ENCODE measurements around the gene KAT2A. TPM values are rescaled to one million over a fixed set of nuclear protein-coding genes. Genes with fewer than 3 reads are reported as not detected.

The KAT2A gene
- polyA plus RNA-seq, 4 donors: 45.7 to 78.4 (median 61.9) TPM

DNA sequence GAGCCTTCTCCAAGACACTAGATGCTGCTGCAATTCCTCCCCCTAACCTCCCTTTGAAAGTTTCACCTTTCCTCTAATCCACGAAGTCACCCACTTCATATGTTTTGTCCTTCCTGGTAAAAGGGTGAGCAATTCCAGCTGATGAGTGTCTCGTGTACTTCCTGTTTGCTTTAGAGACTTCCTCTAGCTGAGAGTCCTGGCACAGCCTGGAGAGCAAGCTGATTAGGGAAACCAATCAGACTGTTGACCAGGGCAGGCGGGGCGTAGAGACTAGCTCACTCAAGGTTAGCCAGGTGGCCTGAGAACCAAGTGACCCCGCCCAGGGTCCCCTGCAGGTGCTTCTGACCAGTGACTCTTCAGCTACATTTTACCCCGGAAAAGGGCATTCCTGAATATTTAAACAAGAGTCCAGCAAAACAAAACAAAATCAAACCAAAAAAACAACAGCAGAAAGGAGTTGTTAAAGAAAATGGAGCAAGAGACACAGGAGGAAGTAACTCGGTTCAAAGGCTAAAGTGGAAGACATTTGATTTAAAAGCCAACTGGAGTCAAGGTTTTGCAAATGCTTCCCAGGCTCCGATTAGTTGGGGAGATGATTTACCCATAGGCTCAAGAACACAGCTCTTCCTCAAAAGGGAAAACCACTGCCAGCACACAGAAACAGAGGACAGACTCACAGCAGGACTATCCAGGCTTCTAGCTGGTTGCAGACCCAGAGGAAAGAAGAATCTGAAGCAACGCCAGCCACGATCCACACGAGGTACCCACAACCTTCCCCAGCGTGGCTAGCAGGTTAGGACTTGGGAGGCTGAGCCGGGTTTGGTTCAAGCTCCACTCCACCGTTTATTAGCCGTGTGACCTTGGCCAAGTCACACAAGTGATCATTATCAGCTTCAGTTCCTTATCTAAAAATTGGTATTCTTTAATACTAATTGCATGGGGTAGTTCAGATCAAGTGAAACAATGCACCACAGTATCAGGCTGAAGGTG is 14.8 kb upstream of the KAT2A start:
- DNase-seq (ENCODE audit: low read depth in 4 of 4, low spot score in 2 of 4): no peak

DNA sequence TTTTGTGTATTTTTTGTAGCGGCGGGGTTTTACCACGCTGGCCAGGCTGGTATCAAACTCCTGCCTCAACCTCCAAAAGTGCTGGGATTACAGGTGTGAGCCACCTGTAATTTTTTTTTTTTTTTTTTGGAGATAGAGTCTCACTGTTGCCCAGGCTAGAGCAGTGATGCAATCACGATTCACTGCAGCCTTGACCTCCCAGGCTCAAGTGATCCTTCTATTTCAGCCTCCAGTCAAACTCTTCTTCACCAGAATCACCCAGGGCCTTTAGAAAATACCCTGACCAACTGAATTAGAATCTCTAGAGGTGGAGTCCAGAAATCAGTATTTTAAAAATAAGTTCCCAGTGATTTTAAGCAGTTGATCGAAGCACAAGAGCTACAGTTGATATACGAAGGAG is 14.0 kb upstream of the KAT2A start:
- no peak for DNase-seq (ENCODE audit: low read depth in 4 of 4, low spot score in 2 of 4)

GRCh38 chr17:42133461-42134041 is 12.4 kb upstream of the KAT2A start:
- no peak for DNase-seq (ENCODE audit: low read depth in 4 of 4, low spot score in 2 of 4)

- DNase-seq (ENCODE audit: low read depth in 4 of 4, low spot score in 2 of 4): no peak
These were observed 11.8 kb upstream of the KAT2A start for GRCh38 chr17:42132941-42133340.

GRCh38 chr17:42131981-42132432 is 10.8 kb upstream of the KAT2A start:
- DNase-seq (ENCODE audit: low read depth in 4 of 4, low spot score in 2 of 4): no peak

DNA sequence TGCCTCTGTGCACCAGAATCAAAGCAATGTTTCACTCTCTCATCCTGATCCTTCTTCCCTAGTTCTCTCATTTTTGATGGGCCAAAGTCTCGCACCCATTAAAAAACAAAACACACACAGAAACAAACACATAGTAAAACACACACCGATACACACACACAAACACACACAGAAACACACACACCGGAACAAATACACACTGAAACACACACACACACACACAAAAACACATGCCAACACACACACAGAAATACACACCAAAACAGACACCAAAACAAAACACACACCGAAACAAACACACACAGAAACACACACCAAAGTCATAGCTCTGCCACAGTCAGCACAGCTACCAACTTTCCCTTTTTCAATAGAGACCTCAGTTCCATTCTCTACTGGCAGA is 10.1 kb upstream of the KAT2A start:
- no peak for DNase-seq (ENCODE audit: low read depth in 4 of 4, low spot score in 2 of 4)

- no peak for DNase-seq (ENCODE audit: low read depth in 4 of 4, low spot score in 2 of 4)
These were observed 9.3 kb upstream of the KAT2A start for GRCh38 chr17:42130310-42130936.

GRCh38 chr17:42129109-42129837 is 8.1 kb upstream of the KAT2A start:
- no peak for DNase-seq (ENCODE audit: low read depth in 4 of 4, low spot score in 2 of 4)

DNA sequence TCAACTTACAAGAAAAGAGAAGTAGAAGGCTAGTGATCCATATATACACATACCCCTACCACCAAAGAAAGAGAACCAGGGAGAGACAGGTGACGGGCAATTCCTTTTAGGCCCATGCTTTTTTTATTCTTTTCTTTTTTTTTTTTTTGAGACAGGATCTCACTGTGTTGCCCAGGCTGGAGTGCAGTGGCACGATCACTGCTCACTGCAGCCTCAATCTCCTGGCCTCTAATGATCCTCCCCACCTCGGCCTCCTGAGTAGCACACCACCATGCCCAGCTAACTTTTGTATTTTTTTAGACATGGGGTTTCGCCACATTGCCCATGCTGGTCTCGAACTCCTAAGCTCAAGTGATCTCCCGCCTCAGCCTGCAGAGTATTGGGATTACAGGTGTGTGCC is 6.2 kb upstream of the KAT2A start:
- DNase-seq (ENCODE audit: low read depth in 4 of 4, low spot score in 2 of 4): no peak

- DNase-seq (ENCODE audit: low read depth in 4 of 4, low spot score in 2 of 4): no peak
These were observed 5.7 kb upstream of the KAT2A start for GRCh38 chr17:42126836-42127235.

DNA sequence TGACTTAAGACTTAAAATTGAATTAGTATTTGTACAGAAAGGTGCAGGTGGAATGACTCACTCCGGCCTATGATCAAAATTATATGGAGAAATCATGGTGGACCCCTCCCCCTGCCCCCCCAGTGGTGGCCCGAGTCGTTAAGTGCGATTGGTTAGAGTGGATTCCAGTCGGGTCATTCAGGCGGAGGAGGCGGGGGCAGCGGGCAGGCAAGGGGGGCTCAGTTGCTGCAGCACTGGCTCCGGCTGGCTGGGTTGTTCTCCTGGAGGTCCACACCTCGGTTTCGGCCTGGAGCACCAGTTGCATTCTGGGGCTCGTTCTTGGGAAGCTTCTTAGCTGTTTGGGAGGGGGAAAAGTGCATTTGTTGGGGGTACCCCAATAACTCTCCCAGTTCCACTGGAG is 4.4 kb upstream of the KAT2A start:
- DNase-seq (ENCODE audit: low read depth in 4 of 4, low spot score in 2 of 4): no peak

DNA sequence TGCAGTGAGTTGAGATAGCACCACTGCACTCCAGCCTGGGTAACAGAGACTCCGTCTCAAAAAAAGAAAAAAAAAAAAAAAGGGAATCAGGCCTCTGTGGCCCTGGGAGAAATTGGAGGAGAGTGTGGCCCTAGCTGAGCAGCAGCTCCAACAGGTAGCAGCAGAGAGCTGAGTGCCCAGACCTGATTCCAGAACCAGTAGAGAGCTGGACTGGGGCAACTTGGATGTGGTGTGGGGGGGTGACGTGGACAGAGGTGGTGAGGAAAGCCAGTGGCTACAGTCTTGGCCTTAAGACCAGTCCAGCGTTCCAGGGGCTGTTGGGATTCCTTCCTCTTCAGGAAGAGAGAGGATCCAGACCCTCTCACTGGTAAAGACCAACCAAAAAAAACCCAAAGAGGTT is 3.1 kb upstream of the KAT2A start:
- no peak for DNase-seq (ENCODE audit: low read depth in 4 of 4, low spot score in 2 of 4)

DNA sequence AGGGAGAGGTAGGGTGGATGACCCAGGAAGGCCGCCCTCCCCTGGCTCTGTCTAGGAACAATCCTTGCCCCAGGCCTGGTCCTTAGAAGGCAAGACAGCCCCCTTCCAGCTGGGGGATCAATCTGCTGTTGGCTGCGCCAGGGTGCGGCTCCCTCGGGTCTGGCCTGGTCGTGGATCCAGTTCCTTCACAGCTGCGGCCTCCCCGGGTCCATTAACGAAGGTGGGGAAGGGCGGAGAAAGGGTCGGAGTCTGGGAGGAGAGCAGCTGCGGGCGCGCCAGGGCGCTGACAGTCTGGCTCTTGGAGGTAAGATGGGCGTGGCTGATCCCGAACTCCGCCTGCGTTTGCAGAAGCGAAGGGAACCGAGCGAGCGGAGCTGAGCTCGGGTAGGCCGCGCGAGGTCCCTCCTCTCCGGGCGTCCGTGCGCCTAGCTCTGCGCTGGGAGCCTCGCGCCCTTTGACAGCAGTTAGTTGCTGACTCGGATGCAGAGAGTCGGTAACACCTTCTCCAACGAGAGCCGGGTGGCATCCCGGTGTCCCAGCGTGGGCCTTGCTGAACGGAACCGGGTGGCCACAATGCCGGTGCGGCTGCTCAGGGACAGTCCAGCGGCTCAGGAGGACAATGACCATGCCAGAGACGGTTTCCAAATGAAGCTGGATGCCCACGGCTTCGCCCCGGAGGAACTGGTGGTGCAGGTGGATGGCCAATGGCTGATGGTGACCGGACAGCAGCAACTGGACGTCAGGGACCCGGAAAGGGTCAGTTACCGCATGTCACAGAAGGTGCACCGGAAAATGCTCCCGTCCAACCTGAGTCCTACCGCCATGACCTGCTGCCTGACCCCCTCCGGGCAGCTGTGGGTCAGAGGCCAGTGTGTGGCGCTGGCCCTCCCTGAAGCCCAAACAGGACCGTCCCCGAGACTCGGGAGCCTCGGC is 1.5 kb upstream of the KAT2A start, which contains the start of gene HSPB9:
HSPB9 (plus strand) TSS at position 434 of the 933 bp plus-strand sequence; CDS start at position 481, 47 bp downstream.
- no peak for DNase-seq (ENCODE audit: low read depth in 4 of 4, low spot score in 2 of 4)

GRCh38 chr17:42120161-42120769 is 902 bp downstream of the KAT2A start:
- no peak for DNase-seq (ENCODE audit: low read depth in 4 of 4, low spot score in 2 of 4)

DNA sequence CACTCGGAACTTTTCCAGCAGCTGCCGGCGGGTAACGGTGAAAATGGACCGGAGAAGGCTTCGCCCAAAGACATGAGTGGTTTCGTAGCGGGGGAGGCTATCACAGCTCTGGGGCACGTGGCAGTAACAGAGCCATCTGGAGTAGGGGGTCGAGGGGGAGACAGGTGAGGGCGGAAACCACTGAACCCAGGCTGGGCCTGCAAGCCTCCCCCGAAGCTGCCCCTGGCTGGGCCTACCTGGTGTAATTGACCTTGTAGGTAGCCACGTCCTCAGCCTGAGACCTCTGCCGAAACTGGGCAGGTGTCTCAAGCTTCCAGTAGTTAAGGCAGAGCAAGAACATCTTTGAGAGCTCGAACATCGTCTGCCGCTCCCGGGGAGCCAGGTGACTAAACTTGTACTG is 1.9 kb downstream of the KAT2A start:
- DNase-seq (ENCODE audit: low read depth in 4 of 4, low spot score in 2 of 4): no peak

DNA sequence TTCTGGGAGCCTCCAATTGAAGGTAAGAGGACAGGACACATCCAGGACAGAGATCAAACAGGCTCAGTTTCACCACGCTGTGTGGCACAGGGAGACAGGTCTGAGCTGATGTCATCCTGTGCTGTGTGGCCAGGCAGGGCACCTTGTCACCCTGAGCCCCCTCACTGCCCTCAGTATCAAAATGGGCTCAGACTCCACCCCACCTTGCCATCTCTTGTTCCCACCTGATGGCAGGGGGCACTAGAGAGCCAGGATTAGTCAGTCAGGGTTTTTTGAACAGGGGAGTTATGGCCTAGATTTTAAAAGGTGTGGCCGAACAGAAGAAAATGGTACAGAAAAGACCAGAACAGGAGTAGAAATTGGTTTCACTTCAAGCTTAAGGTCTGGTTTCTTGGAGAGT is 2.6 kb downstream of the KAT2A start:
- no peak for DNase-seq (ENCODE audit: low read depth in 4 of 4, low spot score in 2 of 4)

DNA sequence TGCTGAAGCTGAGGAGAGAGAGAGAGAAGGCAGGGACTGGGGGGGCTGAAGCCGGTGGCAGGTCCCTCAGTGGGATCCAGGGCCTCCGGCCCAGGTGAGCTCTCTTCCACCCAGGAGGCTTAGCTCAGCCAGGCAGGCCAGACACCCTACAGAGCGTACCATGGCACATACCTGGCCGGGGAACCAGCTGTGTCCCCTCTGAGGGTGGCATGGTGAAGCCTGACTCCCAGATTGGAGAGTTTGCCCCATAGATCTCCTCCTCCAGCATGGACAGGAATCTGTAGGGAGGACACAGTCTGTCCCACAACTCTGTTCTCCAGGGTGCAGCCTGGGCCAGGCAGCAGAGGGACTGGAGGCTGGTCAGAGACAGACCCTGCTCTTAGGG is 3.0 kb downstream of the KAT2A start:
- DNase-seq (ENCODE audit: low read depth in 4 of 4, low spot score in 2 of 4): no peak

- no peak for DNase-seq (ENCODE audit: low read depth in 4 of 4, low spot score in 2 of 4)
These were observed 3.6 kb downstream of the KAT2A start for GRCh38 chr17:42117397-42118125.
